Measurements from ENCODE around the gene GLI3.
A peak's percentile ranks its signal among the peaks of the same experiment; 100 is the strongest.

Gene GLI3

DNA sequence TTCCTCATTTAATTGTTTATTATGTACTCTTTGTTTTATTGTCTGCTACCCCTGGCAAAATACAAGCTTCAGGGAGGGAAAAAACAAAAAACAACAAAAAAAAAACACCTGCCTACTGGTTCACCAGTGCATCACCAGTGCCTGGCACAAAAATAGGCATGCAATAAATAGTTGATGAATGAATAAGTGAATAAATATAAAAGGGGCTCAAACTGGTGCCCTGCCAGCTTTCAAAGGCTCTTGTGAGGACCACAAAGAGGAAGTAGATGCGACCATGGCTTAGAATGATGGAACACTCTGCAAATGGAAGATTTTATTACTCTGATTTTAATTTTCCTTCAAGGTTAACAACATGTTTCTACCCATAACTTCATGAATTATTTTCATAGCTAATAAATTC is 321.1 kb downstream of the GLI3 start:
- in situ Hi-C loops (cut with HindIII; ENCODE audit: low pct_ligation_motif_present, low sequenced_read_pairs): loop anchor here (25.0 kb wide), 1 partner anchor 204 kb away; the partner anchor contains the start of gene INHBA

DNA sequence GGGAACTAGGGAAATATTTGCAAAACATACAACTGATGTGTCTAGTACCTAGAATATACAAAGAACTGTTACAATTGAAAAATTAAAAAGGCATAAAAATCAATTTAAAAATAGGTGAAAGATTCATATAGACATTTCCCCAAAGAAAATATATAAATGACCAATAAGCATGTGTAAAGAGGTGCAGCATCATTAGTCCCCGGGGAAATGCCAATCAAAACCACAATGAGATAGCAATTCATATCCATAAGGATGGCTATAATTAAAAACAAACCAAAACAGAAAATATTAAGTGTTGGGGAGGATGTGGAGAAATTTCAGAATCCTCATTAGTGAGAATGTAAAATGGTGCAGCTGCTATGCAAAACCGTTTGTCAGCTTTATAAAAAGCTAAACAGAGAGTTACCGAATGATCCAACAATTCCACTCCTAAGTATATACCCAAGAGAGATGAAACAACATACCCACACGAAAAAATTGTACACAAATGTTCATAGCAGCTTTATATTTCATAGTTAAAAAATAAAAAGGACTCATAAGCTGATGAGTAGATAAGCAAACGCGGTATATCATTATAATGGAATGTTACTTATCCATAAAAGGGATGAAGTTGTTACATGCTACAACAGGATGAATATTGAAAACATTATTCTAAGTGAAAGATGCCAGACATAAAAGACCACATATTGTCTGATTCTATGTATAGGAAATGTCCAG is 324.0 kb downstream of the GLI3 start:
- in situ Hi-C loops (cut with HindIII; ENCODE audit: low pct_ligation_motif_present, low sequenced_read_pairs): loop anchor here (25.0 kb wide), 1 partner anchor 201 kb away; the partner anchor contains the start of gene INHBA
- Histone ChIP-seq H3K36me3 (replicated peaks) (no peaks in the 10 kb centered on the region), H3K4me3 (ENCODE audit: low read depth, low read length) (no peak overlapping the region), H3K27ac (peak overlapping the region; percentile 97), H3K27me3 (replicated peaks) (no peaks in the 10 kb centered on the region)
- TF ChIP-seq, protein P1, sequence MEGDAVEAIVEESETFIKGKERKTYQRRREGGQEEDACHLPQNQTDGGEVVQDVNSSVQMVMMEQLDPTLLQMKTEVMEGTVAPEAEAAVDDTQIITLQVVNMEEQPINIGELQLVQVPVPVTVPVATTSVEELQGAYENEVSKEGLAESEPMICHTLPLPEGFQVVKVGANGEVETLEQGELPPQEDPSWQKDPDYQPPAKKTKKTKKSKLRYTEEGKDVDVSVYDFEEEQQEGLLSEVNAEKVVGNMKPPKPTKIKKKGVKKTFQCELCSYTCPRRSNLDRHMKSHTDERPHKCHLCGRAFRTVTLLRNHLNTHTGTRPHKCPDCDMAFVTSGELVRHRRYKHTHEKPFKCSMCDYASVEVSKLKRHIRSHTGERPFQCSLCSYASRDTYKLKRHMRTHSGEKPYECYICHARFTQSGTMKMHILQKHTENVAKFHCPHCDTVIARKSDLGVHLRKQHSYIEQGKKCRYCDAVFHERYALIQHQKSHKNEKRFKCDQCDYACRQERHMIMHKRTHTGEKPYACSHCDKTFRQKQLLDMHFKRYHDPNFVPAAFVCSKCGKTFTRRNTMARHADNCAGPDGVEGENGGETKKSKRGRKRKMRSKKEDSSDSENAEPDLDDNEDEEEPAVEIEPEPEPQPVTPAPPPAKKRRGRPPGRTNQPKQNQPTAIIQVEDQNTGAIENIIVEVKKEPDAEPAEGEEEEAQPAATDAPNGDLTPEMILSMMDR (IDR thresholded peaks at IDR 0.05; ENCODE audit: low read depth, low read length, missing control alignments): no peak
- DNase-seq: no peak

More for the DNA sequence above, 321.1 kb downstream of the GLI3 start:
- Histone ChIP-seq H3K27ac (peak overlapping the region; percentile 97), H3K4me3 (ENCODE audit: low read depth, low read length) (no peak overlapping the region), H3K36me3 (replicated peaks) (no peaks in the 10 kb centered on the region), H3K27me3 (replicated peaks) (no peaks in the 10 kb centered on the region)
- no peak for DNase-seq
- TF ChIP-seq, protein P1 (IDR thresholded peaks at IDR 0.05; ENCODE audit: low read depth, low read length, missing control alignments): no peak

DNA sequence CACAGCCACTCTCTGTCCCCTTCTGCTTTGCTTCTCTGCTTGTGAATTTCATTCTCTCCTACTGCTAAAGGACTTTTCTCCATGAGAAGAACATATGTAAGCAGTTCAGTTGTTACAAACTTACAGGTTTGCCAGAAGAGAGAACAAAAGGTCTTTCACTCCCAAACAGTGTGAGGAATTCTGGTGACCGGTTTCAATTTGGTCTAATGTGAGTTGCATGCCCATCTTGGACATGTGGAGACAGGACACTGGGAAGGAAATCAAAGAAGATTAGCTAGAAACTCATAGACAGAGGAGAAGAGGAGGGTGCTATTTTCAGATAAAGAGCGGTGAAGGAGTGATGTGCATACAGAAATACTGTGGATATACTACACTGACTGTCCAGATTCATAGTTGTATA is 324.6 kb downstream of the GLI3 start:
- in situ Hi-C loops (cut with HindIII; ENCODE audit: low pct_ligation_motif_present, low sequenced_read_pairs): loop anchor here (25.0 kb wide), 1 partner anchor 200 kb away; the partner anchor contains the start of gene INHBA
- no peak for DNase-seq
- no peaks in the 10 kb centered on the region for H3K36me3 ChIP-seq (replicated peaks)
- H3K27me3 ChIP-seq (replicated peaks): no peaks in the 10 kb centered on the region
- peak overlapping the region; percentile 97 for H3K27ac ChIP-seq
- no peak overlapping the region for H3K4me3 ChIP-seq (ENCODE audit: low read depth, low read length)
- TF ChIP-seq, protein P1 (IDR thresholded peaks at IDR 0.05; ENCODE audit: low read depth, low read length, missing control alignments): no peak

DNA sequence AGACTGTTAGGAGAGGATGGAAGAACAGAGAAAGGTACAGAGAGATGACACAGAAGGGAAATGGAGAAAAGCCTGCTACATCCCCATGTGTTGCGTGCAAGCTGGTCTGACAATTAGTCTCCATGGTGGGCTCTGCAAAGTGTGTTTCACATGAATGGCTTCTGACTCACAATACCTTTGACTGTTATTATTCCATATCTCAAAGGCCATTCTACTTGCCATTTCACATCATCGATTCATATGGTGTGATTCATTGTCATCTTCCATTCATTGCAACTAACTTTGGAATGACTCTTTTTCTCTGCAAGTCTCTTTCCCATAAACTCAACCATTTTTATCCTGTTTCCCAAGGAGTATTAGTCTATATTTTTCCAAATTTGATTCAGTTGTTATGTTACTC is 325.2 kb downstream of the GLI3 start:
- TF ChIP-seq, protein P1 (IDR thresholded peaks at IDR 0.05; ENCODE audit: low read depth, low read length, missing control alignments): no peak
- peak; percentile 89 for DNase-seq
- no peaks in the 10 kb centered on the region for H3K36me3 ChIP-seq (replicated peaks)
- H3K27me3 ChIP-seq (replicated peaks): no peaks in the 10 kb centered on the region
- in situ Hi-C loops (cut with HindIII; ENCODE audit: low pct_ligation_motif_present, low sequenced_read_pairs): loop anchor here (25.0 kb wide), 1 partner anchor 199 kb away; the partner anchor contains the start of gene INHBA
- peak overlapping the region; percentile 97 for H3K27ac ChIP-seq
- H3K4me3 ChIP-seq (ENCODE audit: low read depth, low read length): no peak overlapping the region

Data from brain microvascular endothelial cell (primary cell).